Measurements from ENCODE around the gene MEOX1. TPM values are rescaled to one million over a fixed set of nuclear protein-coding genes. Genes with fewer than 3 reads are reported as not detected.

Gene MEOX1
- total RNA-seq, 1 experiment from 2014 or later = 0.84 TPM

- Histone ChIP-seq H3K27ac (ENCODE audit: low read length) (no peak overlapping the region), H3F3A (ENCODE audit: low read length, unreplicated experiment) (no peaks in the 10 kb centered on the region), H3K9me2 (replicated peaks; ENCODE audit: low read length) (no peaks in the 10 kb centered on the region), H3K4me1 (ENCODE audit: insufficient read depth, low read length) (no peaks in the 10 kb centered on the region), H3K36me3 (ENCODE audit: low read depth, low read length) (no peaks in the 10 kb centered on the region), H2AFZ (ENCODE audit: low read length) (no peak overlapping the region), H3K9me3 (ENCODE audit: low read length) (no peaks in the 10 kb centered on the region), H3K27me3 (ENCODE audit: low read length) (no peaks in the 10 kb centered on the region), H3K4me2 (ENCODE audit: low read length) (no peak overlapping the region), H3K4me3 (ENCODE audit: low read length) (no peak overlapping the region), H3K79me2 (ENCODE audit: low read length) (no peaks in the 10 kb centered on the region), H3K9ac (ENCODE audit: low read length) (no peak overlapping the region), H4K20me1 (ENCODE audit: low read length) (no peaks in the 10 kb centered on the region)
- no peak for TF ChIP-seq EZH2phosphoT487 (IDR thresholded peaks at IDR 0.05; ENCODE audit: borderline replicate concordance, low read length)
- no peak for TF ChIP-seq EZH2 (IDR thresholded peaks at IDR 0.05; ENCODE audit: low read length, unreplicated experiment)
- TF ChIP-seq CTCF (conservative IDR thresholded peaks at IDR 0.05; ENCODE audit: low read depth, low read length) = no peak
- no TSS peak for BruUV-seq (replicated peaks)
- no peak for DNase-seq
- ChIA-PET POLR2A (ENCODE audit: unreplicated experiment) (no interaction called here), CTCF (no interaction called here)
- no peak for ATAC-seq
- intact Hi-C loops (cut with micrococcal nuclease) = no loop called here
Observed at GRCh38 chr17:43626023-43626422, 35.7 kb downstream of the MEOX1 start.

GRCh38 chr17:43625606-43626005, 36.1 kb downstream of the MEOX1 start:
- no peak for DNase-seq
- BruUV-seq (replicated peaks) = no TSS peak
- Histone ChIP-seq H3K79me2 (ENCODE audit: low read length) (no peaks in the 10 kb centered on the region), H3K36me3 (ENCODE audit: low read depth, low read length) (no peaks in the 10 kb centered on the region), H3F3A (ENCODE audit: low read length, unreplicated experiment) (no peaks in the 10 kb centered on the region), H4K20me1 (ENCODE audit: low read length) (no peaks in the 10 kb centered on the region), H3K27ac (ENCODE audit: low read length) (no peak overlapping the region), H3K9ac (ENCODE audit: low read length) (no peak overlapping the region), H3K4me3 (ENCODE audit: low read length) (no peak overlapping the region), H3K4me2 (ENCODE audit: low read length) (no peak overlapping the region), H3K4me1 (ENCODE audit: insufficient read depth, low read length) (no peaks in the 10 kb centered on the region), H3K9me3 (ENCODE audit: low read length) (no peaks in the 10 kb centered on the region), H3K9me2 (replicated peaks; ENCODE audit: low read length) (no peaks in the 10 kb centered on the region), H2AFZ (ENCODE audit: low read length) (no peak overlapping the region), H3K27me3 (ENCODE audit: low read length) (no peaks in the 10 kb centered on the region)
- ChIA-PET CTCF (no interaction called here), POLR2A (ENCODE audit: unreplicated experiment) (no interaction called here)
- TF ChIP-seq CTCF (conservative IDR thresholded peaks at IDR 0.05; ENCODE audit: low read depth, low read length) = no peak
- ATAC-seq = no peak
- intact Hi-C loops (cut with micrococcal nuclease) = no loop called here

GRCh38 chr17:43620581-43620980, 41.1 kb downstream of the MEOX1 start:
- TF ChIP-seq EZH2phosphoT487 (IDR thresholded peaks at IDR 0.05; ENCODE audit: borderline replicate concordance, low read length) (no peak), CTCF (conservative IDR thresholded peaks at IDR 0.05; ENCODE audit: low read depth, low read length) (no peak)
- ChIA-PET CTCF (no interaction called here), POLR2A (ENCODE audit: unreplicated experiment) (no interaction called here)
- no peak overlapping the region for H3K9ac ChIP-seq (ENCODE audit: low read length)
- intact Hi-C loops (cut with micrococcal nuclease) = no loop called here
- H3K27me3 ChIP-seq (ENCODE audit: low read length) = no peaks in the 10 kb centered on the region
- no peak for DNase-seq
- H3K27ac ChIP-seq (ENCODE audit: low read length) = no peak overlapping the region
- no peaks in the 10 kb centered on the region for H3F3A ChIP-seq (ENCODE audit: low read length, unreplicated experiment)
- BruUV-seq (replicated peaks) = no TSS peak
- H3K9me2 ChIP-seq (replicated peaks; ENCODE audit: low read length) = no peaks in the 10 kb centered on the region
- no peaks in the 10 kb centered on the region for H3K36me3 ChIP-seq (ENCODE audit: low read depth, low read length)
- no peaks in the 10 kb centered on the region for H4K20me1 ChIP-seq (ENCODE audit: low read length)
- no peak overlapping the region for H3K4me3 ChIP-seq (ENCODE audit: low read length)
- no peak for ATAC-seq
- H3K9me3 ChIP-seq (ENCODE audit: low read length) = no peaks in the 10 kb centered on the region
- H2AFZ ChIP-seq (ENCODE audit: low read length) = no peak overlapping the region
- H3K4me1 ChIP-seq (ENCODE audit: insufficient read depth, low read length) = no peaks in the 10 kb centered on the region
- no peaks in the 10 kb centered on the region for H3K79me2 ChIP-seq (ENCODE audit: low read length)
- H3K4me2 ChIP-seq (ENCODE audit: low read length) = no peak overlapping the region

Measured in PC-3 (cell line).